GM18951 (cell line): ENCODE data around the gene DHRS12.

ENCODE experiments used
- POLR2A ChIP-seq: IDR thresholded peaks from 4 replicates; pipeline ENCODE4 v1.6.1; 2011; ENCODE audit warnings: mild to moderate bottlenecking; ENCODE audit not compliant: insufficient read length, insufficient read depth; ENCODE audit errors: extremely low read depth
- in situ Hi-C: fragments of 300-500 bp; cut with MboI; formaldehyde crosslinking; loops from one replicate; pipeline ENCODE4 v1.12.0; 2022; ENCODE audit warnings: low sequenced_read_pairs, mixed read lengths, inconsistent platforms; ENCODE audit not compliant: unreplicated experiment

DHRS12 gene

GRCh38 chr13:51742031-51742430 is 61.9 kb downstream of the DHRS12 start:
- no peak for TF ChIP-seq POLR2A
- in situ Hi-C loops = no loop called here

GRCh38 chr13:51740698-51741097 is 63.3 kb downstream of the DHRS12 start:
- no peak for TF ChIP-seq POLR2A
- in situ Hi-C loops = no loop called here

GRCh38 chr13:51739027-51739764 is 64.8 kb downstream of the DHRS12 start:
- in situ Hi-C loops = no loop called here
- TF ChIP-seq POLR2A = no peak

- no peak for TF ChIP-seq POLR2A
- in situ Hi-C loops = no loop called here
Observed at GRCh38 chr13:51738226-51738905, 65.6 kb downstream of the DHRS12 start.

- in situ Hi-C loops = no loop called here
- no peak for TF ChIP-seq POLR2A
Observed at GRCh38 chr13:51737609-51738008, 66.4 kb downstream of the DHRS12 start.

- in situ Hi-C loops = no loop called here
- no peak for TF ChIP-seq POLR2A
Observed at GRCh38 chr13:51734786-51735185, 69.2 kb downstream of the DHRS12 start.

GRCh38 chr13:51733374-51734298 is 70.3 kb downstream of the DHRS12 start:
- no peak for TF ChIP-seq POLR2A
- in situ Hi-C loops = no loop called here

- in situ Hi-C loops = no loop called here
- TF ChIP-seq POLR2A = no peak
Observed at GRCh38 chr13:51731759-51732158, 72.2 kb downstream of the DHRS12 start.

GRCh38 chr13:51730927-51731326 is 73.0 kb downstream of the DHRS12 start:
- no peak for TF ChIP-seq POLR2A
- in situ Hi-C loops = no loop called here

GRCh38 chr13:51729866-51730553 is 74.0 kb downstream of the DHRS12 start:
- in situ Hi-C loops = no loop called here
- TF ChIP-seq POLR2A = no peak

- in situ Hi-C loops = no loop called here
- no peak for TF ChIP-seq POLR2A
Observed at GRCh38 chr13:51728972-51729371, 75.0 kb downstream of the DHRS12 start.

- TF ChIP-seq POLR2A = no peak
- in situ Hi-C loops = no loop called here
Observed at GRCh38 chr13:51728275-51728673, 75.7 kb downstream of the DHRS12 start.
